Suprapubic skin (tissue), 4 donors: ENCODE data around the gene TEAD2. TPM values are rescaled to one million over a fixed set of nuclear protein-coding genes. Genes with fewer than 3 reads are reported as not detected.
A peak's percentile ranks its signal among the peaks of the same experiment; 100 is the strongest.

Source experiments
- DNase-seq, 2 donors: peaks; one replicate each; pipeline ENCODE4 v3.0.0-alpha.2; 2019; ENCODE audit warnings: low spot score in 2 of 2
- H3K27ac ChIP-seq: fragments of 200-600 bp; sonication (generic); one replicate; pipeline ENCODE4 v1.5.1; 2019
- H3K27me3 ChIP-seq: fragments of 200-600 bp; sonication (generic); one replicate; pipeline ENCODE4 v1.5.1; 2019
- H3K36me3 ChIP-seq: fragments of 200-600 bp; sonication (generic); one replicate; pipeline ENCODE4 v1.5.1; 2019
- H3K4me1 ChIP-seq: fragments of 200-600 bp; sonication (generic); one replicate; pipeline ENCODE4 v1.5.1; 2019
- H3K4me3 ChIP-seq: fragments of 200-600 bp; sonication (generic); one replicate; pipeline ENCODE4 v1.5.1; 2019; ENCODE audit warnings: mild to moderate bottlenecking
- H3K9me3 ChIP-seq: fragments of 200-600 bp; sonication (generic); one replicate; pipeline ENCODE4 v1.5.1; 2019
- CTCF ChIP-seq, 2 donors: fragments of 200-600 bp in 1 of 2; fragments of 450-650 bp in 1 of 2; sonication (generic) in 1 of 2; IDR thresholded peaks; one replicate each; pipeline ENCODE4 v1.5.1; 2016 to 2019; ENCODE audit warnings: antibody characterized with exemption in 2 of 2, mild to moderate bottlenecking in 1 of 2, moderate library complexity in 1 of 2
- EP300 ChIP-seq: sonication (generic); formaldehyde crosslinking; IDR thresholded peaks from one replicate; pipeline ENCODE4 v1.6.1; 2017; ENCODE audit warnings: antibody characterized with exemption
- POLR2A ChIP-seq, 2 donors: fragments of 450-650 bp; IDR thresholded peaks; one replicate each; pipeline ENCODE4 v1.6.1; 2017; ENCODE audit warnings: antibody characterized with exemption in 2 of 2, mild to moderate bottlenecking in 2 of 2, moderate library complexity in 2 of 2
- POLR2AphosphoS5 ChIP-seq, 3 donors: sonication (generic); formaldehyde crosslinking; IDR thresholded peaks; one replicate each; pipeline ENCODE4 v1.6.1; 2017; ENCODE audit warnings: antibody characterized with exemption in 3 of 3
- WGBS: methylation state at CpG from one replicate; pipeline ENCODE4 v1.1.5; 2018; 5-methylcytosine and 5-hydroxymethylcytosine counted together
- total RNA-seq, 4 donors: library from RNA; depleted of rRNA; stranded (reverse); fragments of >200 nt; gene quantifications; one replicate each; pipeline ENCODE4 v1.1.0, GENCODE V29; 2016

Gene TEAD2
- total RNA-seq, 4 donors from 2014 or later = 10.6 to 15.4 (median 13.2) TPM

- WGBS = 90% methylated on average over 3 of the region's 3 CpGs
- Histone ChIP-seq H3K27ac (no peak overlapping the region), H3K27me3 (no peaks in the 10 kb centered on the region), H3K36me3 (no peaks in the 10 kb centered on the region), H3K4me3 (no peak overlapping the region), H3K9me3 (peaks cover 13% of the 10 kb centered on the region), H3K4me1 (no peaks in the 10 kb centered on the region)
- no peak for DNase-seq
- TF ChIP-seq CTCF (IDR thresholded peaks at IDR 0.05) (no peak), POLR2AphosphoS5 (IDR thresholded peaks at IDR 0.05) (no peak), EP300 (no peak), POLR2A (IDR thresholded peaks at IDR 0.05) (no peak)
Measured at GRCh38 chr19:49371184-49371583, 9.0 kb upstream of the TEAD2 start.

- Histone ChIP-seq H3K9me3 (peaks cover 13% of the 10 kb centered on the region), H3K4me1 (peaks cover 2% of the 10 kb centered on the region), H3K27me3 (no peaks in the 10 kb centered on the region), H3K36me3 (no peaks in the 10 kb centered on the region), H3K27ac (no peak overlapping the region), H3K4me3 (no peak overlapping the region)
- WGBS = 82% methylated on average over 5 of the region's 5 CpGs
- no peak for TF ChIP-seq POLR2AphosphoS5 (IDR thresholded peaks at IDR 0.05)
- TF ChIP-seq EP300 = no peak
- no peak for DNase-seq
Measured at GRCh38 chr19:49368711-49369358, 6.6 kb upstream of the TEAD2 start.

- no peak overlapping the region for H3K27ac ChIP-seq
- TF ChIP-seq CTCF (IDR thresholded peaks at IDR 0.05) (no peak), POLR2AphosphoS5 (IDR thresholded peaks at IDR 0.05) (no peak), EP300 (no peak), POLR2A (IDR thresholded peaks at IDR 0.05) (no peak)
- DNase-seq = no peak
- peaks cover 13% of the 10 kb centered on the region for H3K9me3 ChIP-seq
- no peaks in the 10 kb centered on the region for H3K36me3 ChIP-seq
- H3K4me3 ChIP-seq = no peak overlapping the region
- H3K4me1 ChIP-seq = peaks cover 29% of the 10 kb centered on the region
- no peaks in the 10 kb centered on the region for H3K27me3 ChIP-seq
Measured at GRCh38 chr19:49366110-49366509, 3.9 kb upstream of the TEAD2 start.

GRCh38 chr19:49364083-49364737 is 2.0 kb upstream of the TEAD2 start:
- Histone ChIP-seq H3K9me3 (peaks cover 6% of the 10 kb centered on the region), H3K27me3 (no peaks in the 10 kb centered on the region), H3K27ac (no peak overlapping the region), H3K4me3 (peak overlapping the region; percentile 79), H3K4me1 (peaks cover 39% of the 10 kb centered on the region), H3K36me3 (peaks cover 1% of the 10 kb centered on the region)
- DNase-seq = no peak
- 78% methylated on average over 27 of the region's 27 CpGs for WGBS
- no peak for TF ChIP-seq EP300
- TF ChIP-seq POLR2A (IDR thresholded peaks at IDR 0.05) = no peak
- TF ChIP-seq CTCF (IDR thresholded peaks at IDR 0.05) = no peak
- TF ChIP-seq POLR2AphosphoS5 (IDR thresholded peaks at IDR 0.05) = no peak

- Histone ChIP-seq H3K4me1 (peaks cover 39% of the 10 kb centered on the region), H3K27me3 (no peaks in the 10 kb centered on the region), H3K27ac (peak within 1 kb of the TSS; percentile 93), H3K9me3 (no peaks in the 10 kb centered on the region), H3K36me3 (peaks cover 8% of the 10 kb centered on the region), H3K4me3 (peak within 1 kb of the TSS; percentile 79)
- no peak for TF ChIP-seq EP300
- no peak for TF ChIP-seq CTCF (IDR thresholded peaks at IDR 0.05)
- TF ChIP-seq POLR2AphosphoS5 (IDR thresholded peaks at IDR 0.05) = peak in 1 of 3 donors; percentile 18
- TF ChIP-seq POLR2A (IDR thresholded peaks at IDR 0.05) = peak in 1 of 2 donors; percentile 44
- peak; percentile 100 for DNase-seq
- 3% methylated on average over 41 of the region's 46 CpGs for WGBS
Measured at GRCh38 chr19:49363268-49364082, 1.3 kb upstream of the TEAD2 start, which contains the start of gene DKKL1. Gene DKKL1 (plus strand): TSS chr19:49363877. CDS start chr19:49363999, 122 bp downstream.
